Activated T-helper 1 cell treated with anti-CD3 and anti-CD28 coated beads, Interleukin-2, amount 50 U/mL, for 16 hours (primary cell): ENCODE measurements around the gene ELN.

ENCODE experiments used
- DNase-seq, 2 donors: peaks; one replicate each; pipeline ENCODE4 v3.0.0-alpha.2; 2020; ENCODE audit warnings: low read depth in 1 of 2, low spot score in 1 of 2

The ELN gene

DNA sequence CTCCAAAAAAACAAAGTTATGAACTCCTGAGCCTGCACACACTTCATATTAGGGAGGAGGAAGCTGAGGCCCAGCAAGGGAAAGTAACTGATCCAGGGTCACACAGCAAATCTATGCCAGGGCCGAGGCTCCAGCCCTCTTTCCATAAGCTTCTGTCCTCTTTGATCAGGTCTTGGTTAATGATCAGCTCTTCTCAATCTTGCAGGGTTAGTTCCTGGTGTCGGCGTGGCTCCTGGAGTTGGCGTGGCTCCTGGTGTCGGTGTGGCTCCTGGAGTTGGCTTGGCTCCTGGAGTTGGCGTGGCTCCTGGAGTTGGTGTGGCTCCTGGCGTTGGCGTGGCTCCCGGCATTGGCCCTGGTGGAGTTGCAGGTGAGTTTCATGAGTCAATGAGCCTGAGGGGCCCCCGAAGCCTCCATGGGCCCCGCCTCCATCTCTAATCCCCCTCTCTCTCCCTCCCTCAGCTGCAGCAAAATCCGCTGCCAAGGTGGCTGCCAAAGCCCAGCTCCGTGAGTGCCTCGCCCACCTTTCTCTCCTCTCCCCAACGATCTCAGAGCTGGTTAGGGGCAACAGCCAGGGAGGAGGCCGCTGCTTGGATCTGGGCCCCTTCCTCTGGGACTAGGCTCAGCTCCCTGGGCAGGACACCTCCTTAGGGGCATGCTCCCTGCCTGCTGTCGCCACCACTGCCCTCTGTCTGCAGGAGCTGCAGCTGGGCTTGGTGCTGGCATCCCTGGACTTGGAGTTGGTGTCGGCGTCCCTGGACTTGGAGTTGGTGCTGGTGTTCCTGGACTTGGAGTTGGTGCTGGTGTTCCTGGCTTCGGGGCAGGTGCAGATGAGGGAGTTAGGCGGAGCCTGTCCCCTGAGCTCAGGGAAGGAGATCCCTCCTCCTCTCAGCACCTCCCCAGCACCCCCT lies 32.0 kb downstream of the ELN start:
- DNase-seq: no peak

DNA sequence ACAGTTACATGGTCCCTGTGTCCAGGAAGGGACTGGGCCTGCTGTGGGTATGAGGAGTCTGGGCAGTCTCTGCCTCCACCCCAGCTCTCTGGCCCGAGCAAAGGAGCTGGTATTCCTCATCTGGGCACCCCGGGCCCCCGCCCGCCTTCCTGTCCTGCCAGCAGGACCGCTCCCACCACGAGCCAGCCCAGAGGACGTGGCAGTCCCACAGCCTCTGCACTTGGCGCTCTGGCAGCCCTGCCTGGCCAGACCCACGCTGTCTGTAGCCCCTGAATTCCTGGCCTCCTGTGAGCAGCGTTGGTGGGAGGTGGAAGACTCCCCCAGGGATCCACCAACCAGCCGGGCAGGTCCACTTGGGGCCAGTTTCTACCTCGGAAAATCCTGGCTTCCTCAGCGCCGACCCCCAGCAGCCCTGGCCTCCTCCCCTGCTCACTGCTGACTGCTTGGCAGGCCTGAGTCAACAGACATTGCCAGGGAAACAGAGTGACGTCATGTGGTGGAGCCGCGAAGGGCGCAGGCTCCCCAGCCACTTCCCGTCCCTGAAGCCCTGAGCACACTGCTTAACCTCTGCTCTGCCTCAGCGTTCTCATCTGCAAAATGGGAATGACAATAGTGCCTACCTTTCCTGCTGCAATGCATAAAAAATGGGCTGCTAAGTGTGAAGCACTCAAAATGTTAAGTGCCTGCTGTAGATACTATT lies 34.0 kb downstream of the ELN start:
- DNase-seq: peak; percentile 35 to 36

DNA sequence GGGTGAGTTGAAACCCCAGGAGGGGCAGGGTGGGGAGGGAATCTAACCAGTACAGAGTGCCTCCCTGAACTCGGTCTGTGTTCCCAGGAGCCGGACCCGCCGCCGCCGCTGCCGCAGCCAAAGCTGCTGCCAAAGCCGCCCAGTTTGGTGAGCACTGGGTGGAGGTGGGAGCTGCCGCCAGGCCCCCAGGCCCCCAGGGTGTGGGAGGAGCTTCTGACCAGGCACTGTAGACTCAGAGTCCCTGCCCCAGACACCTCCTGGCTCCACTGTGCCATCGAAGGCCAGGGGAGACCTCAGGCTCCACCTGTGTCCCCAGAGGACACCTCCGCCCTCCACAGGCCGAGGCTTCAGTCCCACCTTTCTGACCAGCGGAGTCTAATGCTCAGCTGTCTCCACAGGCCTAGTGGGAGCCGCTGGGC lies 35.3 kb downstream of the ELN start:
- DNase-seq: no peak

DNA sequence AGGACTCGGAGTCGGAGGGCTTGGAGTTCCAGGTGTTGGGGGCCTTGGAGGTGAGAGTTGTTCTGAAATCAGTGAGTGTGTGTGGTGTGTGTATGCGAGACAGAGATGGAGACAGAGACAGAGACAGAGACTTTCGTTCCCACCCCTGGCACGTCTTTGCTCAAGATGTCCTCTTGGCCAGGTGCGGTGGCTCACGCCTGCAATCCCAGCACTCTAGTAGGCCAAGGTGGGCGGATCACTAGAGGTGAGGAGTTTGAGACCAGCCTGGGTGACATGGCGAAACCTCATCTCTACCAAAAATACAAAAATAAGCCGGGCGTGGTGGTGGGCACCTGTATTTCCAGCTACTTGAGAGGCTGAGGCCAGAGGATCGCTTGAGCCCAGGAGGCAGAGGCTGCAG lies 35.7 kb downstream of the ELN start:
- DNase-seq: no peak

DNA sequence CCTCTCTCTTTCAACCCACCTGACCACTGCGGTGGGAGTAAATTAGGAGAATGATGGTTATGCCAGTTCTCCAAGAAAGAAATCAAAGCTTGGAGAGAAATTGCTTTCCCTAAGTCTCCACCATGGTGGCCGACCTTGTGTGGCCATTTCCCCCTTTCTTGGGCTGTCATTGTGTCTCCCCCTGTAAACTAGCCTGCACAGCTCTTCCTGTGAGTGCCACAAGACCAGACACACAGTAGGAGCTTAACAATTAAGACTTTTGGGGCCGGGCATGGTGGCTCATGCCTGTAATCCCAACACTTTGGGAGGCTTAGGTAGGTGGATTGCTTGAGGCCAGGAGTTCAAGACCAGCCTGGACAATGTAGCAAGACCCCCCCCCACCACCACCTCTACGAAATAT lies 36.7 kb downstream of the ELN start:
- no peak for DNase-seq

DNA sequence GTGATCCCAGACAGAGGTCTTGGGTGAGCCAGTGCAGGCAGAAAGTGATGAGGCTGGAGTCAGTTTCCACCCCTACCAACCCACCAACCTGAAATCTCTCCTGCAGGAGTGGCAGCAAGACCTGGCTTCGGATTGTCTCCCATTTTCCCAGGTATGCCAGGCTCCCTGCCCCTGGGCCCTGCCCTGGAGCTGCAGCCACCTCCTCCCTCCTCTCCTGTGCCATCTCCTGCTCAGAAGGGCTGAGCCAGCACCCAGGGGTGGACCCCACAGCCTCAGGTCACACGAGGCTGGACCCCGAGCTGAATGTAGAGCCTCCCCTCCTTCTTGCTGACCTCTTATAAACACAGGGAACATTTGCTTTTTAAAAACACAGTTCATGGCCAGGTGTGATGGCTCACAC lies 38.7 kb downstream of the ELN start:
- DNase-seq: no peak

DNA sequence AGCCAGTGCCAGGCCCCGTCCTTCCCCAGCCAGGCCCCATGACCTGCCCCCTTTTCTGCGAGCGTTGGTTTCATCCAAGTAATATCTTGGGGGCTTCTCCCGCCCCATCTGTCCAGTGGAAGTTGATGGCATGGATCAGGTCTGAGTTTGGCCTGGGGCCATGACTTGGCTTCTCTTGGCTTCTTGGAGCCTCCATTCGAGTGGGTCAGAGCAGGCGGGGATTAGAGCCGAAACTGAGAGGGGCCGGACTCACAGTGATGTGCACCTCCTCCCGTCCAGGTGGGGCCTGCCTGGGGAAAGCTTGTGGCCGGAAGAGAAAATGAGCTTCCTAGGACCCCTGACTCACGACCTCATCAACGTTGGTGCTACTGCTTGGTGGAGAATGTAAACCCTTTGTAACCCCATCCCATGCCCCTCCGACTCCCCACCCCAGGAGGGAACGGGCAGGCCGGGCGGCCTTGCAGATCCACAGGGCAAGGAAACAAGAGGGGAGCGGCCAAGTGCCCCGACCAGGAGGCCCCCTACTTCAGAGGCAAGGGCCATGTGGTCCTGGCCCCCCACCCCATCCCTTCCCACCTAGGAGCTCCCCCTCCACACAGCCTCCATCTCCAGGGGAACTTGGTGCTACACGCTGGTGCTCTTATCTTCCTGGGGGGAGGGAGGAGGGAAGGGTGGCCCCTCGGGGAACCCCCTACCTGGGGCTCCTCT lies 40.6 kb downstream of the ELN start:
- no peak for DNase-seq

DNA sequence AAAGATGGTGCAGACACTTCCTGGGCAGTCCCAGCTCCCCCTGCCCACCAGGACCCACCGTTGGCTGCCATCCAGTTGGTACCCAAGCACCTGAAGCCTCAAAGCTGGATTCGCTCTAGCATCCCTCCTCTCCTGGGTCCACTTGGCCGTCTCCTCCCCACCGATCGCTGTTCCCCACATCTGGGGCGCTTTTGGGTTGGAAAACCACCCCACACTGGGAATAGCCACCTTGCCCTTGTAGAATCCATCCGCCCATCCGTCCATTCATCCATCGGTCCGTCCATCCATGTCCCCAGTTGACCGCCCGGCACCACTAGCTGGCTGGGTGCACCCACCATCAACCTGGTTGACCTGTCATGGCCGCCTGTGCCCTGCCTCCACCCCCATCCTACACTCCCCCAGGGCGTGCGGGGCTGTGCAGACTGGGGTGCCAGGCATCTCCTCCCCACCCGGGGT lies 41.1 kb downstream of the ELN start:
- no peak for DNase-seq

DNA sequence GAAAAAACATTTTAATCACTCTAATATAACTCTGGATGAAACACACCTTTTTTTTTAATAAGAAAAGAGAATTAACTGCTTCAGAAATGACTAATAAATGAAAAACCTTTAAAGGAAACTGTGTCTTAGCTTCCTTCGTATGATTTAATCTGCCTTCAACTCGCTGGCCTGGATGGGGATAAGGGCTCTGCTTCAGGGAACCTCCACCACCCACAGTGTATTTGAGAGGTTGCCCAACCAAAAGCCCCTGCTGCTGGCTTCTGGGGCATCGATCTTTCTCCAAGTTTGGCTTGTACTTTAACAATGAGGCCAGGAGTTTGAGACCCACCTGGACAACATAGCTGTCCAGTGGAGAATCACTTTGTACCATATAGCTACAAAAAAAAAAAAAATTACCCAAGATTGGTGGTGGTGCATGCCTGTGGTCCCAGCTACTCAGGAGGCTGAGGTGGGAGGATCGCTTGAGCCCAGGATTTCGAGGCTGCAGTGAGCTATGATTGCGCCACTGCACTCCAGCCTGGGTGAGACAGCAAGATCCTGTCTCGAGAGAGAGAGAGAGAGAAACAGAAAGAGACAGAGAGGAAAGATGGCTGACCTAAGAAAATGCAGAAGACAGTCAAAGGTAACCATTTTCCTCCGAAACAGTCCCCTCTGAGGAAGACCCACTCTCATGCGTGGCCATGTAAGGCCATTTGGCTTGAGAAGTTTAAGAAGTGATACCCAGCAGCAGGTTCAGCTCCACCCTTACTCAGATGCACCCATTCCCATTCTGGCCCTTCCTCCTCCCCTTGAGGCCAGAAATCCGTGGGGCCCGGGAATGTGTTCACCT lies 42.0 kb downstream of the ELN start:
- no peak for DNase-seq

DNA sequence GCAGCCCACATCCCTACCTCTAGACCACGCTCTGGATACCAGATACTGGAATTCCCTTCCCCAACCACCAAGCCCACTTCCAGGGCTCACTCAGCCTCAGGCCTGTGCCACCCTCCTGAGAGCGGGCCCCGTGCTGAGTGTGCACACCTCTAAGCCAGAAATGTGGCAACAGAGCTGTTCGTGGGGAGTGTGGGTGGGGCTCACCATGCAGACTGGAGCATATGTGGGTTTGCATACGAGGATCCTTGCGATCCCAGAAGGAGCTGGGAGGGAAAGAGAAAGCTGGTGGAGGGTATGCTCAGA lies 42.6 kb downstream of the ELN start:
- no peak for DNase-seq

DNA sequence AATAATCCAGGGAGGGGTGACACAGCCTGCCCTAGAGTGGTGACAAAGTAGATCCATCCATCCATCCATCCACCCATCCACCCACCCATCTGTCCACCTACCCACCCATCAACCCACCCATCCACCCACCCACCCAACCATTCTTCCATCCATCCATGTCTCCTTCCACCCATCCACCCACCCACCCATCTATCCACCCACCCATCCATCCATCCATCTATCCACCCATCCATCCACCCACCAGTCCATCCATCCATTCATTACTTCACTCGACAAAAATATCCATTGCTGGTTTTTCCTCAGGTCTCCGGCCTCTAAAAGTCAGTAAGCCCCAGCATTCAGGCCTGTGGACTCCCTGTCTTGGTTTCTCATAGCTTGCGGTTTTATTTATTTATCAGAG lies 43.1 kb downstream of the ELN start:
- no peak for DNase-seq

DNA sequence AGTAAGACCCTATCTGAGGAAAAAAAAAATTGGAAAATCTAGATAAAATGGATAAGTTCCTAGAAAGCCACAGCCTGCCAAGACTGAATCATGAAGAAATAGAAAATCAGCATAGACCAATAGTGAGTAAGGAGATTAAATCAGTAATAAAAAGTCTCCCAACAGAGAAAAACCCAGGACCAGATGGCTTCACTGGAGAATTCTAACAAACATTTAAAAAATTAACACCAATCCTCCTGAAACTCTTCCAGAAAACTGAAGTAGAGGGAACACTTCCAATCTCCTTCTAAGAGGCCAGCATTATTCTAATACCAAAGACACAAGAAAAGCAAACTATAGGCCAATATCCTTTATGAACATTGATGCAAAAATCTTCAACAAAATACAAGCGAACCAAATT lies 46.8 kb downstream of the ELN start:
- no peak for DNase-seq

DNA sequence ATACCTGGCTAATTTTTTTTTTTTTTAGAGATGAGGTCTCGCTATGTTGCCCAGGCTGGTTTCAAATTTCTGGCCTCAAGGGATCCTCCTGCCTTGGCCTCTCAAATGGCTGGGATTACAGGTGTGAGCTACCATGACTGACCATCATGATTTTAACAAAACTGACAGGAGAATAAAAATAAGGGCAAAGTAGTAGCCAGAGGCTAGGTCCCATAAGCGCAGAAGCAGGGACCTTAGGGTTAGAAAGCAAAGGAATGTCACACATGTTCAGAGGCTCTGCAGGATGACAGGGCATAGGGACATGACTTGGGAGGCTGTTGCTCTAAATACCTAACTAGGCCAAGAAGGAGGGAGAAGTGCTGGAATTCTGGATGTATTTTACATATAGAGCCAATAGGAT lies 50.5 kb downstream of the ELN start:
- DNase-seq: no peak

DNA sequence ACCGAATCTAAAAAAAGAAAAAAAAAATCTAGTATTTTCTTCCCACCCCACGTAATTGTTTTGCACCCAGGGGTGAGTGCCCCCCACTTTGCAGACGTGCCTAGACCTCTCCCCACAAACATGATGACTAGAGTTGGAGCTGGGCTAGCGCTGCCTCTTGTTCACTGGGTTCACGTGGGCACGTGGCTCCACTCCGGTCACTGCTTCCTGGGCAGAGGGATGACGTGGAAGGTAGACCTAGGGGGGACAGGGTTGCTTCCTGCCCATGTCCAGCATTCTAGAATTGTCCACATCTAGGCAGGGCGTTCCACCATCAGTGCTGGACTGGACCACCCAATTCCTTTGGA lies 54.8 kb downstream of the ELN start:
- DNase-seq: no peak

DNA sequence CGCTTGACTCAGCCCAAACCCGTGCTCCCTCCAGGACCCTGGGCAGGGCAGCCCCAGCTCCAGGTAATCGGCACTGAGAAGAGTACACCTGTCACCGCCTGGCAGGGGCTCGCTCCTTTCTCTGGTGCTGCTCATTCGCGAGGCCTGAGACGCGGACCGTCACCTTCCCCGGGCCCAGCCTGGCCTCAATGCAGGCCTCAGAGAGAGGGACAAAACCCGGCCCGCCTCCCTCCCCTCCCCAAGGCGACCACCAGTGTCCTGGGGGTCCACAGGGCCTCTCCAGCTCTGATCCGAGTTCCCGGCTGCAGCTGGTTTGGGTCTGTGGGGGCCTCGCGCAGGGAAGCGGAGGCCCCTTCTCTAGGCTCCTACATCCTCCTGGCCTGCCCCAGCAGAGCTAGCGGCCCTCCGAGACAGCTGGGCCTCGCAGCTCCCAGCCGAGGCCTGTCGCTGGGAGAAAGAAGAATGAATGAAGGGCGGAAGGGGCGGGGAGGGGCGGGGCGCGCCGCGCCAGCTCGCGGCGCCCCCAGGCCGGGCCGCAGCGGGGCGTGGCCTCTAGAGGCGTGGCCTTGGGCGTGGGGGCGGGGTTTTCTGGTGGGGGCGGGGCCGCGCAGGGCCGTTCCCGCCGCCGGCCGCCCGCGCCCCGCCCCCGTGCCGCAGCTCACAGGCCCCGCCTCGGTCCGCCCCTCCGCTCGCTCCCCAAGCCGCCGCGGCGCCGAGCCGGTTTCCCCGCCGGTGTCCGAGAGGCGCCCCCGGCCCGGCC lies 55.3 kb downstream of the ELN start, which contains the start of gene LIMK1:
TSS of gene LIMK1 (plus strand) at position 688 of the 760 bp plus-strand sequence. CDS start 187 bp downstream, outside the sequence.
- DNase-seq: peak; percentile 64 to 76

DNA sequence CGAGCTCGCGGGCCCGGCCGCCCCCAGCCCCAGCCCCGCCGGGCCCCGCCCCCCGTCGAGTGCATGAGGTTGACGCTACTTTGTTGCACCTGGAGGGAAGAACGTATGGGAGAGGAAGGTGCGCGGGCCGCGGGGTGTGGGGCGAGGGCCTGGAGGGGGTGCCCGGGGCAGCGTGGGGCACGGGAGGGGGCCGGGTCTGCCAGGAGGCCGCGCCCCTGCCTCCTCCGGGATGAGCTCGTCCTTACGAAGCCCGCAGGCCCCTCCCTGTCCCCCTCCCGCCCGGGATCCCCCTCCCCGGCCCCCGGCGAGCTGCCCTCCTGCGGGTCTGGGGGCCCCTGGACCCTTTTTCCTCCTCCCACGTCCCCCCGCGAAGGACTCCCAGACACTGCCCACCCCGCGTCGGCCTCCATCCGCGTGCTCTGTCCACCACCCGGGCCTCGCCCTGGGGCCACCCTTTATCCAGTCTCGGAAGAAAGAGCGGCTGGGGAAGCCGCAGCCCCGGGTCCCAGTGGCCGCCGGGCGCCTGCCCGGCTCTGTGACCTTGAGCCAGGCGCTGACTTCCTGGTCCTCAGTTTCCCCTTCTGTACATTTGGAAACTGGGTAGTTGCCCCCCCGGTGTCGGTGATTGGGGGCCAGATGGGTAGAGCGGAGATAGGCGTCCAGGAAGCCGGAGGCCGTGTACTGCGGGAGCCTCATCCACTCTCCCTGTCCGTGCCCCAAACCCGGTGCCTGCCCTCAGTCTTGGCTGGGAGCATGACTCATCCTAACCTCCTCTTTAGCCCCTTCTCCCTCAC lies 56.2 kb downstream of the ELN start:
- DNase-seq: no peak

DNA sequence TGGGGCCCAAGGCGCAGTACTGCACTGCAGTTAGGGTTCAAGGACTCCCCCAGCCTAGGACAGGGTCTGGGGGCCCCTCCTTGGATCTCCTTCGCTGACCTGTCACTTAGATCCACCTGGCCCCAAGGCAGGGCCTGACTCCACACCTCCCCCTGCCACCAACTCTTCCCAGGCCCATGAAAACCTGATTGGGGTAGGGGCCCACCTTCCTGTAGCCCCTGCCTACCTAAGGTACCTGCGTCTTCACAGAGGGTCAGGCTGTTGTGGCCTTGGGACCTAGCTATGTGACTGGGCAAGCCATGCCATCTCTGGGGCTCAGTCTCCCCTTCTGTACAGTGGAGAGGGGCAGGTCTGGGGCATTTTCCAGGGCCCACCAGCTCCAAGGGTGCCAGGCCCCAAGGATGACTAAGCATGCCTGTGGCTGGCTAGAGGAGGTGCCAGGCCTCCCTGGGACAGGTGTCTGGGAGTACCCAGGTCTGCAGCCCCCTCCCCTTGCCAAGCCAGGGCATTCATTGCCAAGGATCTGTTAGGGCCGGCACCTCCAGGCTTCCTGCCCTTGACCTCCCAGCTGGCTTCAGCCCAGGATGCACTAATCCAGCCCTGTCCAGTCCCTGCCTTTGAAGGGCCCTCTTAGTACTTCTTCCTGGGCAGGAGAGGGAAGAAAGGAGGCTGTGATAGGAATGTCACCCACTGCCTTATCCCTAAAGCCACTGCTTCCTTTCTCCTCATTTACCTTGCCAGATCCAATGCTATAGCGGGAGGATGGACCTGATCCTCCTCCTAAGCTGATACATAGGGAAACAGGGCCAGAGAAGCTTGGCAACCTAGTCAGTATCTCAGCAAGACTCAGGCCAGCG lies 57.0 kb downstream of the ELN start:
- no peak for DNase-seq

DNA sequence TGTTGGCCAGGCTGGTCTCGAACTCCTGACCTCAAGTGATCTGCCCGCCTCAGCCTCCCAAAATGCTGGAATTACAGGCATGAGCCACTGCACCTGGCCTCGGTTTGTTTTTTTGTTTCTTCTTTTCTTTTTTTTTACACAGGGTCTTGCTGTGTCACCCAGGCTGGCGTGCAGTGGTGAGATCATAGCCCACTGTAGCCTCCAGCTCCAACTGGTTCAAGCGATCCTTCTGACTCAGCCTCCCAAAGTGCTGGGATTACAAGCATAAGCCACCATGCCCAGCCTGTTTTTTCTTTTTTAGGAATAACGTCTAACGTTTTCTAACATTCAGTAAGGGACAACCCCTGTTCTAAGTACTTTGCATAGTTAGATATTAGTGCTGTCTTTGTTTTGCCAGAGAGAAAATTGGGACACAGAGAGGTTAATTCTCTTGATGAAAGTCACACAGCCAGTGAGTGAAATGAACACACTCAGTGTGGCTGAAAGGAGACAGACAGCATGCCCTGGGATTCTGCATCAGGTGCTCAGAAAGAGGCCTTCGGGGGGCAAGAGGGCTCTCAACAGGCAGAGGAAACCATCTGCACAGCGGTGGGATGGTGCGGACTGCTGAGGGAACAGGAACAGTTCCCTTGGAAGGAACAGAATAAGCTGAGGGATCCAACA lies 59.9 kb downstream of the ELN start:
- DNase-seq: no peak
